Testis (tissue), 3 donors: ENCODE data around the gene USP36. TPM values are rescaled to one million over a fixed set of nuclear protein-coding genes. Genes with fewer than 3 reads are reported as not detected.

Source experiments
- DNase-seq: peaks from one replicate; pipeline ENCODE4 v3.0.0-alpha.2; 2019
- H3K27ac ChIP-seq, 2 donors: fragments of 200-600 bp; sonication (generic); one replicate each; pipeline ENCODE4 v1.5.1; 2019
- H3K27me3 ChIP-seq: fragments of 200-600 bp; sonication (generic); one replicate; pipeline ENCODE4 v1.5.1; 2019
- H3K36me3 ChIP-seq: fragments of 200-600 bp; sonication (generic); one replicate; pipeline ENCODE4 v1.5.1; 2017; ENCODE audit warnings: low read depth; ENCODE audit errors: missing control alignments
- H3K4me1 ChIP-seq: fragments of 200-600 bp; sonication (generic); one replicate; pipeline ENCODE4 v1.5.1; 2019
- H3K4me3 ChIP-seq, 2 donors: fragments of 200-600 bp; sonication (generic); one replicate each; pipeline ENCODE4 v1.5.1; 2017 to 2019
- H3K9me3 ChIP-seq: fragments of 200-600 bp; sonication (generic); one replicate; pipeline ENCODE4 v1.5.1; 2017
- CTCF ChIP-seq, 3 experiments: fragments of 450-650 bp in 2 of 3; fragments of 200-600 bp in 1 of 3; sonication (generic) in 1 of 3; IDR thresholded peaks; one replicate each; pipeline ENCODE4 v1.5.1; 2016 to 2019; ENCODE audit warnings: antibody characterized with exemption in 3 of 3, mild to moderate bottlenecking in 2 of 3, moderate library complexity in 1 of 3
- POLR2A ChIP-seq: fragments of 450-650 bp; IDR thresholded peaks from one replicate; pipeline ENCODE4 v1.6.1; 2017; ENCODE audit warnings: antibody characterized with exemption, mild to moderate bottlenecking, moderate library complexity
- WGBS, 2 donors: methylation state at CpG; one replicate each; pipeline ENCODE4 v1.1.5; 2018; 5-methylcytosine and 5-hydroxymethylcytosine counted together
- intact Hi-C: fragments of 100-400 bp; cut with DNase I; formaldehyde crosslinking; loops from one replicate; pipeline ENCODE4 v1.15.1; 2023; ENCODE audit warnings: low total_unique reads
- polyA plus RNA-seq: library from polyadenylated mRNA; stranded (reverse); fragments of 350-450 nt; fragmentation: Illumina TruSeq; extraction: RNeasy Lipid Tissue Mini Kit (QIAGEN cat#74804); gene quantifications from one replicate; pipeline ENCODE4 v1.2.3, GENCODE V29; 2014; ENCODE audit warnings: low read depth, low replicate concordance; ENCODE audit not compliant: insufficient read depth
- total RNA-seq, 2 donors: library from RNA; depleted of rRNA; stranded (reverse); fragments of >200 nt; gene quantifications; one replicate each; pipeline ENCODE4 v1.2.3, GENCODE V29; 2016

USP36 gene
- total and polyA plus RNA-seq, 3 donors from 2014 or later: 32.8 to 79.8 (median 77.5) TPM

DNA sequence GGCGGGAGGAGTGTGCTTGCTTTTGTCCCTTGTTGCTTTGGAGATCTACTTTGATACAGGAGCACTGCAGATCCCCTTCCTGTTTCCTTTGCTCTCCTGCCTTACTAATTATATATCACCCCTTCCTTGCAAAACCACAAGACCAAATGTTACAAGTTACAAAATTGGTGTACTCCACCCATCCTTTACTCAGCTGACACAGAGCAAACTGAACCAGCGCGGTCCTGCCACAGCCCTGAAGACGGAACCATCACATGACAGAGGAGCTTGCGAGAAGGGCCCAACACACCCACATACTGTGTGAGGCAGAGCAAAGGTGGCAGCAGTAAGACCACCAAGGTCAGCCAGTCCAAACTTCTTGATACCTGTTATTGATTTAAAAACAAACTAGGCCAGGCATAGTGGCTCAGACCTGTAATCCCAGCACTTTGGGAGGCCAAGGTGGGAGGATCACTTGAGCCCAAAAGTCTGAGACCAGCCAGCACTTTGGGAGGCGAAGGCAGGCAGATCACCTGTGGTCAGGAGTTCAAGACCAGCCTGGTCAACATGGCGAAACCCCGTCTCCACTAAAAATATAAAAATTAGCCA lies 91.8 kb downstream of the USP36 start:
- intact Hi-C loops: no loop called here
- 79 to 82% methylated on average over 8 of the region's 8 CpGs for WGBS, 2 donors
- Histone ChIP-seq H3K27me3 (no peaks in the 10 kb centered on the region), H3K4me1 (no peaks in the 10 kb centered on the region), H3K9me3 (no peaks in the 10 kb centered on the region), H3K27ac (peak overlapping the region; percentile 60 to 62), H3K36me3 (no peaks in the 10 kb centered on the region), H3K4me3 (no peak overlapping the region)
- peak; percentile 61 for DNase-seq
- TF ChIP-seq POLR2A (no peak), CTCF (IDR thresholded peaks at IDR 0.05) (no peak)

DNA sequence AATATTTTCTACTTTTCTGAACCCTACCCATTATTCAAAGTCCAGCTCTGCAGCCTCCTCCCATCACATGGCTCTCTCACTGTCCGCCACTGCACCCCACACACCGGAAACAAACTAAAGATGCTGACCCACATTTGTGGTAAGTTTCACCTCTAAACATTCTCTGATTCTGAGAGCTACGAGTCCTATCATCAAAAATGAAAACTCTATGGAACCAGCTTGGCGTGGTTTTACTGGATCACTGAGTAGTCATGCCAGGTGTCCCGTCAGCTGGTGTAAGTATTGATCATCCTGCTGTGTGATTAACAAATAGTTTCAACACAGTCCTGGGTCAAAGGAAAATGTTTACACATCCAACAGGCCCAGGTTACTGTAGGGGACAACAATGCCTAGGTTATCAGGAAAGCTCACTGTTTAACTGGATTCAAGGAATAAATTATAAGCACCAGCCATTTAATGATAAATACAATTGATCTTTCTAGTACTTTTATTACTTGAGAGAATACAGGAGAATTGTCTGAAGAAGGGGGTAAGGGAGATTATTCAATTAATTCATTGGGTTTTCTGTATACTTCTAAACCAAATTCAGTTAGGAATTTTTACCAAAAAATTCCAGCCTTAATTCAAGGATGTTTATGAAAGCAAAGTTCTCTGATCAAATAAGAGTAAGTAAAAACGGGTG lies 92.4 kb downstream of the USP36 start:
- no peak for TF ChIP-seq CTCF (IDR thresholded peaks at IDR 0.05)
- TF ChIP-seq POLR2A: no peak
- 67 to 86% methylated on average over 6 of the region's 6 CpGs for WGBS, 2 donors
- H3K36me3 ChIP-seq: no peaks in the 10 kb centered on the region
- H3K9me3 ChIP-seq: no peaks in the 10 kb centered on the region
- no peaks in the 10 kb centered on the region for H3K4me1 ChIP-seq
- peak overlapping the region in 1 of 2 donors; percentile 62 for H3K27ac ChIP-seq
- H3K4me3 ChIP-seq: no peak overlapping the region
- no peak for DNase-seq
- intact Hi-C loops: no loop called here
- H3K27me3 ChIP-seq: no peaks in the 10 kb centered on the region

- Histone ChIP-seq H3K4me3 (no peak overlapping the region), H3K27ac (peak overlapping the region in 1 of 2 donors; percentile 62), H3K9me3 (no peaks in the 10 kb centered on the region), H3K4me1 (no peaks in the 10 kb centered on the region), H3K36me3 (no peaks in the 10 kb centered on the region), H3K27me3 (no peaks in the 10 kb centered on the region)
- TF ChIP-seq POLR2A: no peak
- TF ChIP-seq CTCF (IDR thresholded peaks at IDR 0.05): no peak
- DNase-seq: no peak
- 92% methylated on average over 2 of the region's 2 CpGs for WGBS, 2 donors
- intact Hi-C loops: no loop called here
Observed at GRCh38 chr17:78747488-78747887, 93.1 kb downstream of the USP36 start.

GRCh38 chr17:78746949-78747269 lies 93.7 kb downstream of the USP36 start:
- Histone ChIP-seq H3K4me1 (no peaks in the 10 kb centered on the region), H3K27ac (no peak overlapping the region), H3K4me3 (no peak overlapping the region), H3K9me3 (no peaks in the 10 kb centered on the region), H3K27me3 (no peaks in the 10 kb centered on the region), H3K36me3 (no peaks in the 10 kb centered on the region)
- intact Hi-C loops: no loop called here
- WGBS, 2 donors: 84 to 88% methylated on average over 2 of the region's 2 CpGs
- no peak for DNase-seq
- TF ChIP-seq POLR2A: no peak
- no peak for TF ChIP-seq CTCF (IDR thresholded peaks at IDR 0.05)
